Activated T-helper 1 cell treated with Interleukin-2 at 50 U/mL for 16 hours (primary cell): Measurements from ENCODE around the gene RSF1.
"Not testable (repeated sequence)": the region's sequence is repeated elsewhere in the genome, so short reads cannot be mapped to it uniquely, and the experiment has no call there.

Experiments
- DNase-seq: peaks from one replicate; pipeline ENCODE4 v3.0.0-alpha.2; 2020; ENCODE audit warnings: low read depth

Gene RSF1, protein sequence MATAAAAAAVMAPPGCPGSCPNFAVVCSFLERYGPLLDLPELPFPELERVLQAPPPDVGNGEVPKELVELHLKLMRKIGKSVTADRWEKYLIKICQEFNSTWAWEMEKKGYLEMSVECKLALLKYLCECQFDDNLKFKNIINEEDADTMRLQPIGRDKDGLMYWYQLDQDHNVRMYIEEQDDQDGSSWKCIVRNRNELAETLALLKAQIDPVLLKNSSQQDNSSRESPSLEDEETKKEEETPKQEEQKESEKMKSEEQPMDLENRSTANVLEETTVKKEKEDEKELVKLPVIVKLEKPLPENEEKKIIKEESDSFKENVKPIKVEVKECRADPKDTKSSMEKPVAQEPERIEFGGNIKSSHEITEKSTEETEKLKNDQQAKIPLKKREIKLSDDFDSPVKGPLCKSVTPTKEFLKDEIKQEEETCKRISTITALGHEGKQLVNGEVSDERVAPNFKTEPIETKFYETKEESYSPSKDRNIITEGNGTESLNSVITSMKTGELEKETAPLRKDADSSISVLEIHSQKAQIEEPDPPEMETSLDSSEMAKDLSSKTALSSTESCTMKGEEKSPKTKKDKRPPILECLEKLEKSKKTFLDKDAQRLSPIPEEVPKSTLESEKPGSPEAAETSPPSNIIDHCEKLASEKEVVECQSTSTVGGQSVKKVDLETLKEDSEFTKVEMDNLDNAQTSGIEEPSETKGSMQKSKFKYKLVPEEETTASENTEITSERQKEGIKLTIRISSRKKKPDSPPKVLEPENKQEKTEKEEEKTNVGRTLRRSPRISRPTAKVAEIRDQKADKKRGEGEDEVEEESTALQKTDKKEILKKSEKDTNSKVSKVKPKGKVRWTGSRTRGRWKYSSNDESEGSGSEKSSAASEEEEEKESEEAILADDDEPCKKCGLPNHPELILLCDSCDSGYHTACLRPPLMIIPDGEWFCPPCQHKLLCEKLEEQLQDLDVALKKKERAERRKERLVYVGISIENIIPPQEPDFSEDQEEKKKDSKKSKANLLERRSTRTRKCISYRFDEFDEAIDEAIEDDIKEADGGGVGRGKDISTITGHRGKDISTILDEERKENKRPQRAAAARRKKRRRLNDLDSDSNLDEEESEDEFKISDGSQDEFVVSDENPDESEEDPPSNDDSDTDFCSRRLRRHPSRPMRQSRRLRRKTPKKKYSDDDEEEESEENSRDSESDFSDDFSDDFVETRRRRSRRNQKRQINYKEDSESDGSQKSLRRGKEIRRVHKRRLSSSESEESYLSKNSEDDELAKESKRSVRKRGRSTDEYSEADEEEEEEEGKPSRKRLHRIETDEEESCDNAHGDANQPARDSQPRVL (N-terminal part only)

GRCh38 chr11:77820565-77821348 is at the start of gene RSF1, which contains the start of gene AAMDC:
RSF1 (minus strand) TSS chr11:77820722; CDS start chr11:77820714, 8 bp downstream.
AAMDC (plus strand) TSS chr11:77821144; CDS start chr11:77842497, 21,353 bp downstream.
- DNase-seq = peak; percentile 92

- DNase-seq = no peak
Observed at GRCh38 chr11:77868744-77869143, 48.2 kb upstream of the RSF1 start.

DNA sequence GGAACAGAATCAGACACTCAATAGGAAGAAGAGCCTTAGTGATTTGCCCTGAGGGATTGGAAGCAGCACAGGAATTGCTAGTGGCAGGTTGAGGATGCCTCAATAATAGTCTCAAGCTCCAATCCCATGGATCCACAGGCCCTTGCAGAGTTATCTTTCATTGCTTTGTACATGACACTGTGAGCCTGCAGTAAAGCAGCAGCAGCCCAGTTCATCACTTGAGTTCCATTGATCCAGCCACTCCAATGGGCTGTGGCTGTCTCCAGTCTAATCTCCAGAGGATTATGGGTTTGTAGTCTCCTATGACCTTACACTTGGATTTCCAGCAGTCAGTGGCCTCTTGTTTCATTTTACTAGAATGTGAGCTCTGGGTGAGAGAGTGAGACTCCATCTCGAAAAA is 45.8 kb upstream of the RSF1 start:
- no peak for DNase-seq

GRCh38 chr11:77865805-77866204 is 45.3 kb upstream of the RSF1 start:
- no peak for DNase-seq

DNA sequence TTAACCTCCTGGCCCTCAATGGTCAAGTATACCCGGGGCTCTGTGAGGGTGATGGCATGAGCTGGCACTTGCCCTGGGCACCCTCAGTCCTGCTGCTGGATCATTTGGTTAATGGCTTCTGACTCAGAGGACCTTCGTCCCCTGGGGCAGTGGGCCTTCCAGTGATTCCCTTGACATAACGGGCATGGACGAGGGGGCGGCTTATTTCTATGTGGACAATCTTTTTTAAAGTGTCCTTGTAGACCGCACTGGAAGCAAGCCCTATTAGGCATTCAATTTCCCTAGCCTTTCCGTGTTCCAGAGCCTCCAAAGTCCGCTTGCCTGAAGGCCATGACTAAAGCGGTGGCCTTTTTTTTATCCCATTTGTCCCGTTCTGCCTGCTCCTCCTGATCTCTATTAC is 40.9 kb upstream of the RSF1 start:
- not testable (repeated sequence) for DNase-seq

- not testable (repeated sequence) for DNase-seq
Observed at GRCh38 chr11:77857906-77858457, 37.5 kb upstream of the RSF1 start.

DNA sequence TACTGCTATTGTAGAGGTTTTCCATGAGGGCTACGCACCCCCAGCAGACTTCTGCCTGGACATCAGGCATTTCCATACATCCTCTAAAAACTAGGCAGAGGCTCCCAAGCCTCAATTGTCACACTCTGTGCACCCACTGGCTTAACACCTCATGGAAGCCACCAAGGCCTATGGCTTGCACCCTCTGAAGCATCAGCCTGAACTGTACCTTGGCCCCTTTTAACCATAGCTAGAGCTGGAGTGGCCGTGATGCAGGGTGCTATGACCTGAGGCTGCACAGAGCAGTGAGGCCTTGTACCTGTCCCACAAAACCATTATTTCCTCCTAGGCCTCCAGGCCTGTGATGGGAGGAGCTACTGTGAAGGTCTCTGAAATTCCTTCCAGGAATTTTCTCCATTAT is 34.3 kb upstream of the RSF1 start:
- no peak for DNase-seq

GRCh38 chr11:77851503-77851902 is 31.0 kb upstream of the RSF1 start:
- DNase-seq = no peak

GRCh38 chr11:77843700-77844099 is 23.2 kb upstream of the RSF1 start:
- DNase-seq = not testable (repeated sequence)

- no peak for DNase-seq
Observed at GRCh38 chr11:77842441-77843121, 22.1 kb upstream of the RSF1 start.

- DNase-seq = no peak
Observed at GRCh38 chr11:77833302-77833701, 12.8 kb upstream of the RSF1 start.

- DNase-seq = no peak
Observed at GRCh38 chr11:77828926-77829325, 8.4 kb upstream of the RSF1 start.

GRCh38 chr11:77823775-77824174 is 3.3 kb upstream of the RSF1 start:
- no peak for DNase-seq

GRCh38 chr11:77822126-77822525 is 1.6 kb upstream of the RSF1 start:
- not testable (repeated sequence) for DNase-seq

DNA sequence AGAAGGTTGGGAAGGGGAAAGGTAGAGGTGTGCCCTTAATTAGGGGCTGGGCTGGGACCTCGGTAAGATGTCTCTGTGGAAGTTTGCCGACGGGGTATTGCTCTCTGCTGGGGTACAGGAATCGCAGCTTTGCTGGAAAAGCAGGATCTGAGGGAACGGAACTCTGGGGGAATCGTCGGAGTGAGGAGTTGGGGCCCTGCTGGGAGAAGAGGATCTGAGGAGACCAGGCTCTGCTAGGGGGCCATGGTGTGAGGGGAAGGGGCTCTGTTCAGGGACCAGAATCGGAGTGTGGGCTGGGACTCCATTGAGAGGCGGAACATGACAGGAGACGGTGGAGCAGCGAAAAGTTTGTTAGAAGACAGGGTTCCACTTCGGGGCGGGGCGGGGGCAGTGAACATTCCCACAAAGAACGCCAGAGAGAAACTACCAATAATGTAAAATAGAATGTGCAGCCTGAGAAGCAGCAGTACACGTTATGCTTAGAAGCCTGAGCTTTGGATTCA is 878 bp upstream of the RSF1 start:
- no peak for DNase-seq

GRCh38 chr11:77819921-77820564 is 479 bp downstream of the RSF1 start:
- peak; percentile 23 for DNase-seq

- peak; percentile 76 for DNase-seq
Observed at GRCh38 chr11:77819411-77819920, 1.1 kb downstream of the RSF1 start.

DNA sequence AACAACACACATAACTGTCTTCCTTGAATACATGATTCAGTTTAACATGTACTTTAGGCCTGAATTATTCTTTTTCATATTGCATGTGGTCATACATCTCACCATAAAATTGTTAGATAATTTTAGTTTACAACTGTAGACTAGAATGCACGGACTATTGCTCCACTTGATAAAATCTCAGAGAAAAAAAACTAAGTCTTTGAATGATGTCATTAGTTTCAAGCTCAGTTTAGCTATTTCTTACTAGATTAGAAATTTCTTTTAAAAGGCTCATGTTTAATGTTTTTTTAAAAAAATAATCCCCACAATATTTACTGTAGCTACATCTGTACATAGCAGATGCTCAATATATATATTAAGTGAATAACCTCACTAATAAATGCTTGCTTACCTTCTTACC is 5.1 kb downstream of the RSF1 start:
- no peak for DNase-seq

DNA sequence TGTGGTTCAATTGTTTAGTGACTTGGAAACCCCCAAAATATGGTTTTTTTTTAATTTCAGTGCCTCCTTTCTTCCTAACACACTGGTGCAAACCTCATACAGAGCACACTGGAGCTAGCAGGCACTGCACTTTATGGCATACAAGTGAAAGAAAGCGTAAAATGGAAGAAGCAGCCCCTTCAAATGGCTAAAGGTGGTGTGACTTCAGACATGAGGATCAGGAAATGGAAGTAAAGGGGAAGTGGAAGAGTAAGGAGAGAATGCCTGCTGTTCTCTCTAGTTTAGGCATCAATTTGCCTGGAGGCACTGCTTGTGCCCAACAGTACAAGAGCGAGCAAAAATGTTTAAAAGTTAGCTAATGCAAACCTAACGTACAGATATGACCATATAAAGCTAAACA is 5.7 kb downstream of the RSF1 start:
- no peak for DNase-seq
